Activated CD8-positive, alpha-beta memory T cell treated with anti-CD3 and anti-CD28 coated beads for 1 hour (primary cell): ENCODE results near the gene WNT10A.
"Not testable (repeated sequence)": the region's sequence is repeated elsewhere in the genome, so short reads cannot be mapped to it uniquely, and the experiment has no call there.

Experiments used
- DNase-seq, 2 donors: peaks; one replicate each; pipeline ENCODE4 v3.0.0-alpha.2; 2020; ENCODE audit warnings: low read depth in 1 of 2; ENCODE audit errors: extremely low read depth in 1 of 2

WNT10A gene

DNA sequence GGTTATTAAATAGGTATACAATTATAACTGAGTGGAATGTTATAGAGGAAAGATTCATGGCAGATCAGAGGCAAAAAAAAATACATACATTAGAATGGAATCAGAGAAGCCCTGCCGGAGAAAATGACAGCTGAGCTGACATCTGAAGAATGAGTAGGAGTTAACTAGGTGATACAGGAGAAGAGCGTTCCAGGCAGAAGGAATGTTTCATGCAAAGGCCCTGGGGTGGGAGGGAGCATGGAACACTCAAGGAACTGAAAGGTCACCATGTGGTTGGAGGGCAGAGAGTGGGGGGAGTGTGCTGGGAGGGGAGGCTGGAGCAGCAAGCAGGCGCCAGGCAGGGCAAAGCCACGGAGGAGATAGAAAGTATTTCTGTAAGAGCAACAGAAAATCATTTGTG, 47.2 kb downstream of the WNT10A start:
- no peak for DNase-seq

DNA sequence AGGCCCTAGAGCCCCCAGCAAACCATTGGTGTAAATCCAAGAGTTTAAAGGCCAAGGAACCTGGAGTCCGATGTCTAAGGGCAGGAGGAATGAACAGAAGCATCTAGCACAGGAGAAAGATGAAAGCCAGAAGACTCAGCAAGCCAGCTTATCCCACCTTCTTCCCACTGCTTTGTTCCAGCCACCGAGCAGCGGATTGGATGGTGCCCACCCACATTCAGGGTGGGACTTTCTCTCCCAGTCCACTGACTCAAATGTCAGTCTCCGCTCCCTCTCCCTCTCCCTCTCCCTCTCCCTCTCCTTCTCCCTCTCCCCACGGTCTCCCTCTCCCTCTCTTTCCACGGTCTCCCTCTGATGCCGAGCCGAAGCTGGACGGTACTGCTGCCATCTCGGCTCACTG, 49.8 kb downstream of the WNT10A start:
- DNase-seq, result not testable (repeated sequence)

DNA sequence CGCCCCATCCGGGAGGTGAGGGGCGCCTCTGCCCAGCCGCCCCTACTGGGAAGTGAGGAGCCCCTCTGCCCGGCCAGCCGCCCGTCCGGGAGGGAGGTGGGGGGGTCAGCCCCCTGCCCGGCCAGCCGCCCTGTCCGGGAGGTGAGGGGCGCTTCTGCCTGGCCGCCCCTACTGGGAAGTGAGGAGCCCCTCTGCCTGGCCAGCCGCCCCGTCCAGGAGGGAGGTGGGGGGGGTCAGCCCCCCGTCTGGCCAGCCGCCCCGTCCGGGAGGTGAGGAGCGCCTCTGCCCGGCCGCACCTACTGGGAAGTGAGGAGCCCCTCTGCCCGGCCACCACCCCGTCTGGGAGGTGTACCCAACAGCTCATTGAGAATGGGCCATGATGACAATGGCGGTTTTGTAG, 51.1 kb downstream of the WNT10A start:
- DNase-seq, result not testable (repeated sequence)
